CD14-positive monocyte (primary cell): ENCODE measurements around the gene ZC3H12C. TPM values are rescaled to one million over a fixed set of nuclear protein-coding genes. Genes with fewer than 3 reads are reported as not detected.

Source experiments
- DNase-seq, 3 donors: peaks; one replicate each; pipeline ENCODE4 v3.0.0-alpha.2; 2011 to 2022
- H2AFZ ChIP-seq: 2 replicates; pipeline ENCODE4 v1.6.0; 2012; ENCODE audit warnings: mild to moderate bottlenecking, low read depth, low read length, inconsistent platforms; ENCODE audit not compliant: insufficient read depth, poor library complexity, severe bottlenecking
- H3K27ac ChIP-seq, 2 donors: 1 replicate in 1 of 2; 2 replicates in 1 of 2; pipeline ENCODE4 v1.5.1; 2012 to 2013; ENCODE audit warnings: low read length in 2 of 2, control low read depth in 1 of 2, inconsistent platforms in 1 of 2, low read depth in 1 of 2, mild to moderate bottlenecking in 1 of 2
- H3K27me3 ChIP-seq, 2 donors: one replicate each; pipeline versions ENCODE4 v1.6.0 to v1.6.1; 2011 to 2013; ENCODE audit warnings: low read length in 2 of 2; ENCODE audit not compliant: control insufficient read depth in 2 of 2, insufficient read depth in 2 of 2
- H3K36me3 ChIP-seq, 2 donors: replicated peaks in 1 of 2; 1 replicate in 1 of 2; 2 replicates in 1 of 2; pipeline versions ENCODE4 v1.5.1 to v1.6.1; 2012 to 2013; ENCODE audit warnings: low read length in 2 of 2, control low read depth in 1 of 2, inconsistent platforms in 1 of 2, mild to moderate bottlenecking in 1 of 2; ENCODE audit not compliant: insufficient read depth in 2 of 2, control insufficient read depth in 1 of 2
- H3K4me1 ChIP-seq, 2 donors: 1 replicate in 1 of 2; 2 replicates in 1 of 2; pipeline versions ENCODE4 v1.5.1 to v1.6.1; 2012 to 2013; ENCODE audit warnings: low read length in 2 of 2, control low read depth in 1 of 2, inconsistent platforms in 1 of 2, mild to moderate bottlenecking in 1 of 2, moderate library complexity in 1 of 2; ENCODE audit not compliant: insufficient read depth in 2 of 2, control insufficient read depth in 1 of 2
- H3K4me2 ChIP-seq: replicated peaks from 2 replicates; pipeline ENCODE3; 2012; ENCODE audit warnings: low read length, moderate library complexity, mild to moderate bottlenecking; ENCODE audit not compliant: poor library complexity, severe bottlenecking; ENCODE audit errors: extremely low read depth
- H3K4me3 ChIP-seq, 3 experiments: fragments of 200-600 bp in 1 of 3; sonication (generic) in 1 of 3; replicated peaks in 1 of 3; 1 replicate in 2 of 3; 2 replicates in 1 of 3; pipeline ENCODE4 v1.5.1; 2011 to 2013; ENCODE audit warnings: low read length in 3 of 3, mild to moderate bottlenecking in 3 of 3, control low read depth in 2 of 3, low read depth in 2 of 3, inconsistent platforms in 1 of 3, moderate library complexity in 1 of 3
- H3K79me2 ChIP-seq: 2 replicates; pipeline ENCODE4 v1.6.0; 2012; ENCODE audit warnings: mild to moderate bottlenecking, control low read depth, inconsistent platforms, low read length, moderate library complexity; ENCODE audit not compliant: insufficient read depth
- H3K9ac ChIP-seq: 2 replicates; pipeline ENCODE4 v1.6.0; 2017; ENCODE audit warnings: low read length, mild to moderate bottlenecking; ENCODE audit not compliant: insufficient read depth, poor library complexity, severe bottlenecking
- H3K9me3 ChIP-seq, 2 donors: replicated peaks in 1 of 2; 1 replicate in 1 of 2; 2 replicates in 1 of 2; pipeline versions ENCODE4 v1.5.1 to v1.6.1; 2012 to 2013; ENCODE audit warnings: low read length in 2 of 2, control low read depth in 1 of 2; ENCODE audit not compliant: control insufficient read depth in 1 of 2, insufficient read depth in 1 of 2
- H4K20me1 ChIP-seq: 2 replicates; pipeline ENCODE4 v1.6.0; 2012; ENCODE audit warnings: mild to moderate bottlenecking, low read length, control low read depth, moderate library complexity; ENCODE audit not compliant: insufficient read depth
- H3K27ac Mint-ChIP-seq, 7 donors: one replicate each; pipeline ENCODE4 v1.8.0; 2020; ENCODE audit warnings: mild to moderate bottlenecking in 7 of 7, mixed read lengths in 7 of 7, moderate library complexity in 6 of 7, inconsistent platforms in 2 of 7
- H3K27me3 Mint-ChIP-seq, 3 donors: one replicate each; pipeline ENCODE4 v1.8.0; 2021 to 2022; ENCODE audit warnings: low read depth in 3 of 3, mild to moderate bottlenecking in 3 of 3, mixed read lengths in 3 of 3, moderate library complexity in 3 of 3, inconsistent platforms in 1 of 3
- H3K36me3 Mint-ChIP-seq, 2 donors: one replicate each; pipeline ENCODE4 v1.8.0; 2020; ENCODE audit warnings: mixed read lengths in 2 of 2, inconsistent platforms in 1 of 2, mild to moderate bottlenecking in 1 of 2
- H3K4me1 Mint-ChIP-seq: one replicate; pipeline ENCODE4 v1.8.0; 2020; ENCODE audit warnings: mild to moderate bottlenecking, mixed read lengths
- H3K4me3 Mint-ChIP-seq, 2 donors: one replicate each; pipeline ENCODE4 v1.8.0; 2020; ENCODE audit warnings: mild to moderate bottlenecking in 2 of 2, mixed read lengths in 2 of 2, moderate library complexity in 1 of 2
- H3K9me3 Mint-ChIP-seq, 7 donors: one replicate each; pipeline ENCODE4 v1.8.0; 2020 to 2022; ENCODE audit warnings: mixed read lengths in 7 of 7, mild to moderate bottlenecking in 6 of 7, moderate library complexity in 6 of 7, inconsistent platforms in 2 of 7
- WGBS: methylation state at CpG from one replicate; pipeline ENCODE4 v1.1.5; 2013; ENCODE audit warnings: missing lambda C conversion rate; ENCODE audit not compliant: insufficient coverage; 5-methylcytosine and 5-hydroxymethylcytosine counted together
- intact Hi-C, 2 donors: fragments of 100-400 bp; cut with micrococcal nuclease; formaldehyde crosslinking; loops; one replicate each; pipeline versions ENCODE4 v1.15.0 to v1.15.1; 2023
- polyA plus RNA-seq, 3 donors: library from polyadenylated mRNA; depleted of rRNA in 1 of 3; unstranded in 2 of 3; stranded (reverse) in 1 of 3; fragments of 300-500 nt in 2 of 3; fragments of >200 nt in 1 of 3; fragmentation: Illumina TruSeq in 2 of 3; gene quantifications; 1 replicate in 2 of 3; 2 replicates in 1 of 3; pipeline ENCODE4 v1.2.3, GENCODE V29; 2012 to 2021
- TF ChIP-seq, protein P1 (sequence below): fragments of 200-600 bp; IDR thresholded peaks from one replicate; pipeline ENCODE4 v1.8.0; 2022; ENCODE audit warnings: antibody characterized with exemption, mild to moderate bottlenecking

The ZC3H12C gene
- polyA plus RNA-seq, 3 donors, result 0.47 to 2.6 (median 0.73) TPM

- TF ChIP-seq, protein P1, sequence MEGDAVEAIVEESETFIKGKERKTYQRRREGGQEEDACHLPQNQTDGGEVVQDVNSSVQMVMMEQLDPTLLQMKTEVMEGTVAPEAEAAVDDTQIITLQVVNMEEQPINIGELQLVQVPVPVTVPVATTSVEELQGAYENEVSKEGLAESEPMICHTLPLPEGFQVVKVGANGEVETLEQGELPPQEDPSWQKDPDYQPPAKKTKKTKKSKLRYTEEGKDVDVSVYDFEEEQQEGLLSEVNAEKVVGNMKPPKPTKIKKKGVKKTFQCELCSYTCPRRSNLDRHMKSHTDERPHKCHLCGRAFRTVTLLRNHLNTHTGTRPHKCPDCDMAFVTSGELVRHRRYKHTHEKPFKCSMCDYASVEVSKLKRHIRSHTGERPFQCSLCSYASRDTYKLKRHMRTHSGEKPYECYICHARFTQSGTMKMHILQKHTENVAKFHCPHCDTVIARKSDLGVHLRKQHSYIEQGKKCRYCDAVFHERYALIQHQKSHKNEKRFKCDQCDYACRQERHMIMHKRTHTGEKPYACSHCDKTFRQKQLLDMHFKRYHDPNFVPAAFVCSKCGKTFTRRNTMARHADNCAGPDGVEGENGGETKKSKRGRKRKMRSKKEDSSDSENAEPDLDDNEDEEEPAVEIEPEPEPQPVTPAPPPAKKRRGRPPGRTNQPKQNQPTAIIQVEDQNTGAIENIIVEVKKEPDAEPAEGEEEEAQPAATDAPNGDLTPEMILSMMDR, result no peak
- WGBS, result 79% methylated on average over 10 of the region's 12 CpGs
- Mint-ChIP-seq H3K27ac (no peak overlapping the region), H3K9me3 (peaks cover 0 to 2% (median 0%) of the 10 kb centered on the region in 7 donors), H3K27me3 (peaks cover 6 to 9% (median 6%) of the 10 kb centered on the region in 3 donors), H3K4me3 (no peak overlapping the region), H3K36me3 (no peaks in the 10 kb centered on the region), H3K4me1 (peaks cover 8% of the 10 kb centered on the region)
- Histone ChIP-seq H3K9ac (no peak overlapping the region), H2AFZ (no peak overlapping the region), H3K4me1 (peaks cover 7% of the 10 kb centered on the region in 2 donors), H3K79me2 (no peaks in the 10 kb centered on the region), H3K27ac (no peak overlapping the region), H3K4me3 (no peak overlapping the region), H4K20me1 (no peaks in the 10 kb centered on the region), H3K4me2 (no peak overlapping the region), H3K9me3 (no peaks in the 10 kb centered on the region), H3K36me3 (no peaks in the 10 kb centered on the region), H3K27me3 (no peaks in the 10 kb centered on the region)
- DNase-seq, result peak in 2 of 3 donors; percentile 2 to 35
- intact Hi-C loops, result no loop called here
These were observed 83.3 kb downstream of the ZC3H12C start for GRCh38 chr11:110176366-110177085.

GRCh38 chr11:110177086-110177456 is 83.9 kb downstream of the ZC3H12C start:
- intact Hi-C loops, result no loop called here
- H3K4me3 Mint-ChIP-seq, result no peak overlapping the region
- H3K9me3 Mint-ChIP-seq, result peaks cover 0 to 2% (median 0%) of the 10 kb centered on the region in 7 donors
- H3K4me2 ChIP-seq, result no peak overlapping the region
- no peaks in the 10 kb centered on the region for H3K79me2 ChIP-seq
- H3K27me3 ChIP-seq, result no peaks in the 10 kb centered on the region
- H3K27me3 Mint-ChIP-seq, result peaks cover 6 to 9% (median 6%) of the 10 kb centered on the region in 3 donors
- H3K36me3 Mint-ChIP-seq, result no peaks in the 10 kb centered on the region
- H2AFZ ChIP-seq, result no peak overlapping the region
- no peak overlapping the region for H3K27ac Mint-ChIP-seq
- H3K4me1 Mint-ChIP-seq, result peaks cover 8% of the 10 kb centered on the region
- H3K4me1 ChIP-seq, result peaks cover 7% of the 10 kb centered on the region in 2 donors
- H3K36me3 ChIP-seq, result no peaks in the 10 kb centered on the region
- DNase-seq, result no peak
- TF ChIP-seq, protein P1, result no peak
- no peaks in the 10 kb centered on the region for H4K20me1 ChIP-seq
- H3K27ac ChIP-seq, result no peak overlapping the region
- H3K9ac ChIP-seq, result no peak overlapping the region
- WGBS, result no CpG with 5 or more reads among the region's 7 CpGs
- no peak overlapping the region for H3K4me3 ChIP-seq
- no peaks in the 10 kb centered on the region for H3K9me3 ChIP-seq
